ENCODE measurements around the gene RECK. TPM values are rescaled to one million over a fixed set of nuclear protein-coding genes. Genes with fewer than 3 reads are reported as not detected.

RECK gene
- total RNA-seq, 1 experiment from 2014 or later, result 5.0 TPM

DNA sequence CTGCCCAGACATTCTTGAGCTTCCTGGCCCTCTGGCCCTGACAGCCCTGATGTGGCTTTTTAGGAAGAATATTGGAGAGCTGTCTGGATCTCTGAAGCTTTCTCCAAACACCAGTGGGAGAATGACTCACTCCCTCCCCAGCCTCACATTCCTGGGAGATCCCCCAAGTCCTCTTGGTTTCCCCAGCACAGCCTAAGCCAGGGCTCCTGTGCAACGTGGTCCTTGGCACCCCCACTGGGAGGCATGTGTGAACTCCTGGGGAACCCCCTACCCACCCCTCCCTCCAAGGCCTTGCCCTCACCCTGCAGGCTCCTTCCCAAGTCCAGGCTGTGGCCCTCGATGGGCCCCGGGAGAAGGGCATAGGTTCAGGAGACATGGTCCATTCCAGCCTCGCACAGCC is 112.5 kb downstream of the RECK start:
- Histone ChIP-seq H3K79me2 (ENCODE audit: low read length) (no peaks in the 10 kb centered on the region), H3K4me1 (ENCODE audit: insufficient read depth, low read length) (peaks cover 20% of the 10 kb centered on the region), H3K9me2 (replicated peaks; ENCODE audit: low read length) (no peaks in the 10 kb centered on the region), H3K36me3 (ENCODE audit: low read depth, low read length) (no peaks in the 10 kb centered on the region), H3K4me3 (ENCODE audit: low read length) (no peak overlapping the region), H4K20me1 (ENCODE audit: low read length) (no peaks in the 10 kb centered on the region), H3K27me3 (ENCODE audit: low read length) (no peaks in the 10 kb centered on the region), H3K9me3 (ENCODE audit: low read length) (no peaks in the 10 kb centered on the region), H3K9ac (ENCODE audit: low read length) (no peak overlapping the region; the same call in 1 of the 2 replicates), H2AFZ (ENCODE audit: low read length) (no peak overlapping the region), H3K27ac (ENCODE audit: low read length) (peak overlapping the region; percentile 44; the same call in 1 of the 2 replicates), H3F3A (ENCODE audit: low read length, unreplicated experiment) (no peaks in the 10 kb centered on the region), H3K4me2 (ENCODE audit: low read length) (peak overlapping the region; percentile 54)
- no peak for DNase-seq
- ChIA-PET POLR2A (ENCODE audit: unreplicated experiment) (interaction anchor here (0.6 kb wide), 1 partner anchor 415 kb away, joined by 8 read pairs; no protein-coding TSS in a partner anchor), CTCF (interaction anchor here (0.7 kb wide), 1 partner anchor 18 kb away, joined by 4 read pairs; no protein-coding TSS in a partner anchor)
- TF ChIP-seq, protein P1, sequence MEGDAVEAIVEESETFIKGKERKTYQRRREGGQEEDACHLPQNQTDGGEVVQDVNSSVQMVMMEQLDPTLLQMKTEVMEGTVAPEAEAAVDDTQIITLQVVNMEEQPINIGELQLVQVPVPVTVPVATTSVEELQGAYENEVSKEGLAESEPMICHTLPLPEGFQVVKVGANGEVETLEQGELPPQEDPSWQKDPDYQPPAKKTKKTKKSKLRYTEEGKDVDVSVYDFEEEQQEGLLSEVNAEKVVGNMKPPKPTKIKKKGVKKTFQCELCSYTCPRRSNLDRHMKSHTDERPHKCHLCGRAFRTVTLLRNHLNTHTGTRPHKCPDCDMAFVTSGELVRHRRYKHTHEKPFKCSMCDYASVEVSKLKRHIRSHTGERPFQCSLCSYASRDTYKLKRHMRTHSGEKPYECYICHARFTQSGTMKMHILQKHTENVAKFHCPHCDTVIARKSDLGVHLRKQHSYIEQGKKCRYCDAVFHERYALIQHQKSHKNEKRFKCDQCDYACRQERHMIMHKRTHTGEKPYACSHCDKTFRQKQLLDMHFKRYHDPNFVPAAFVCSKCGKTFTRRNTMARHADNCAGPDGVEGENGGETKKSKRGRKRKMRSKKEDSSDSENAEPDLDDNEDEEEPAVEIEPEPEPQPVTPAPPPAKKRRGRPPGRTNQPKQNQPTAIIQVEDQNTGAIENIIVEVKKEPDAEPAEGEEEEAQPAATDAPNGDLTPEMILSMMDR (conservative IDR thresholded peaks at IDR 0.05; ENCODE audit: low read depth, low read length), result no peak
- TF ChIP-seq EZH2phosphoT487 (IDR thresholded peaks at IDR 0.05; ENCODE audit: borderline replicate concordance, low read length), result no peak
- TF ChIP-seq EZH2 (IDR thresholded peaks at IDR 0.05; ENCODE audit: low read length, unreplicated experiment), result no peak
- intact Hi-C loops (cut with micrococcal nuclease), result no loop called here
- peak; percentile 29; the same call in 1 of the 2 replicates for ATAC-seq
- BruUV-seq (replicated peaks), result no TSS peak

DNA sequence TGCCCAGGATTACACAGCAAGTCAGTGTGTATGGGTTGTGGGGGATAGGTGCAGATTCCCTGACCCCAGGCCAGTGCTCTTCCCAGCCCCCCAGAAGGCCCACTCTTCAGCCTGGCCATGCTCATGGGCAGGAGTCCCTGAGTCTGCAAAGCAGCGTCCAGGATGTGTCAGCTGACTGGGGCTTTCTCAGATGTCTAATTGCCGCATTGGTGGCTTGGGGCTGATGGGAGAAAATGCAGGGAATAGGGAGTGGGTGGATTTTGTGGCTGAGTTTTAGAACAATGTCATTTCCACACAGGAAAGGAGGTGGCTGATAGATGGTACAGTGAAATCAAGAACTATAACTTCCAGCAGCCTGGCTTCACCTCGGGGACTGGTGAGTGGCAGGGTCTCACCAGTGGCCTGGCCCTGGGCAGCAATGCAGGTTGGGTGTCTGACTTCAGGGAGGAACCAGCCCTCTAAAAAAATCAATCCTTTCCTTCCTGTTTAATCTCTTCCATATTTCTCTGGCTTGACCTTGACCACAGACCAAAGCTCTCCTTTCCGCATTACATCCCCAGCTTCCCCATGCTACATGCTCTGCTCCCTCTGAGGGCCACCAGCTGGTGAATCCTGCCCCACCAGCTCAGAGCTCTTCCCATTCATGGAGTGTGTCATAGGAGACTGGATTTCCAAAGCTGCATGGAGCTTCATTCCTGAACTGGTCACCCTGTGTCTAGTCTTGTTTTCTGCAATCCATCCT is 114.0 kb downstream of the RECK start:
- intact Hi-C loops (cut with micrococcal nuclease), result no loop called here
- POLR2A ChIA-PET (ENCODE audit: unreplicated experiment), result no interaction called here

More for the DNA sequence above, 114.0 kb downstream of the RECK start:
- no peak overlapping the region for H3K27ac ChIP-seq (ENCODE audit: low read length)
- no peak for DNase-seq
- CTCF ChIA-PET, result no interaction called here
- no peaks in the 10 kb centered on the region for H3F3A ChIP-seq (ENCODE audit: low read length, unreplicated experiment)
- ATAC-seq, result no peak
- H3K4me3 ChIP-seq (ENCODE audit: low read length), result no peak overlapping the region
- H3K79me2 ChIP-seq (ENCODE audit: low read length), result no peaks in the 10 kb centered on the region
- peaks cover 28% of the 10 kb centered on the region for H3K4me1 ChIP-seq (ENCODE audit: insufficient read depth, low read length)
- TF ChIP-seq EZH2 (IDR thresholded peaks at IDR 0.05; ENCODE audit: low read length, unreplicated experiment), result no peak
- no peak for TF ChIP-seq EZH2phosphoT487 (IDR thresholded peaks at IDR 0.05; ENCODE audit: borderline replicate concordance, low read length)
- TF ChIP-seq, protein P1 (conservative IDR thresholded peaks at IDR 0.05; ENCODE audit: low read depth, low read length), result no peak
- no peak overlapping the region for H3K4me2 ChIP-seq (ENCODE audit: low read length)
- no peaks in the 10 kb centered on the region for H3K9me3 ChIP-seq (ENCODE audit: low read length)
- no peaks in the 10 kb centered on the region for H4K20me1 ChIP-seq (ENCODE audit: low read length)
- H3K9me2 ChIP-seq (replicated peaks; ENCODE audit: low read length), result no peaks in the 10 kb centered on the region
- no peaks in the 10 kb centered on the region for H3K27me3 ChIP-seq (ENCODE audit: low read length)
- H2AFZ ChIP-seq (ENCODE audit: low read length), result no peak overlapping the region
- BruUV-seq (replicated peaks), result no TSS peak
- no peak overlapping the region for H3K9ac ChIP-seq (ENCODE audit: low read length)
- no peaks in the 10 kb centered on the region for H3K36me3 ChIP-seq (ENCODE audit: low read depth, low read length)

All from PC-3 (cell line).